Measurements from ENCODE around the gene PRX.
"Not testable (repeated sequence)": the region's sequence is repeated elsewhere in the genome, so short reads cannot be mapped to it uniquely, and the experiment has no call there.

Gene PRX

GRCh38 chr19:40438284-40438683 lies 25.1 kb upstream of the PRX start:
- DNase-seq, result no peak

DNA sequence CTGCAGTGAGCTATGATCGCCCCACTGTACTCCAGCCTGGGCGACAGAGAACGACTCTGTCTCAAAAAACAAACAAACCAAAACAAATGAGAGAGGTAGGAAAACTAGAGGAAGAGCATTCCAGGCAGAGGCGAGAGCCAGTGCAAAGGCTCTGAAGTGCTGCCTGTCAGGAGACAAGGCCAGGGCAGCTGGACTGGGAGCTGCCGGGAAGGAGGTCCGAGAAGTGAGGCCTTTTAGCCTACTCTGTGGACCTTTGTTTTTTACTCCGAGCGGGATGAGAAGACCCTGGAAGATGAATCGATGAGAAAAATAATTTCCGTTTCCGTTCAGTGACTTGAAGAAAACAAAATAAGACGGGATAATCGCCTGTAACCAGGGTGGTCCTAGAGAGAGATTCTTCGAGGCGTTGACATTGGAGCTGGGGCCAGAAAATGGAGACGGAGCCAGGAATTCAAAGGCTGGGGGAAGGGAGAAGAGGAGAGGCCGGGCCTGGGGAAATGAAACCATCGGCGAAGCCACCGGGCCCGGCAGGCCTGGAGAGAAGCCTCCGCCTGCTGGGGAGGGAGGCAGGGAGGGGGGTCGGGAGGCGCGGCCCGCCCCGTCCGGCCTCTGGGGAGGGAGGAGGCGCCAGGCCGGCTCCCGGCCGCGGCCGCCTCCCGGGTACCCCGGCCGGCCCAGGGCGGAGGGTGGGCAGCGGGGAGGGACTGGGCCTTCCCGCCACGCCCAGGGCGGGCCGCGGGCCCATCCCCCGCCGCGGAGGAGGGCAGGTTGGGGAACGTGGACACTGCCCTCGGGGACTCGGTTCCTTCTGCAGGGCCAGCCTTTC lies 20.4 kb upstream of the PRX start:
- peak; percentile 88 for DNase-seq

DNA sequence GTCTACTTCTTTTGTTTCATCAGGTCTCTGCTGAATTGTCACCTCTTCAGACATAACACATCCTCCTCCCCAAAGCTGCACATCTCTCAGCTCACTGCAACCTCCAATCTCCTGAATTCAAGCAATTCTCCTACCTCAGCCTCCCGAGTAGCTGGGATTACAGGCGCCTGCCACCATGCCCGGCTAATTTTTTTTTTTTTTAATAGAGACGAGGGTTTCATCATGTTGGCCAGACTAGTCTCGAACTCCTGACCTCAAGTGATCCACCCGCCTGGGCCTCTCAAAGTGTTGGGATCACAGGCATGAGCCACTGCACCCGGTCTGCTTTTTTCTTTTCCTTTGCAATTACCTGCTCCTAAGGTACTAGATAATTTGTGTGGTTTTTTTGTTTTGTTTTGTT lies 19.6 kb upstream of the PRX start:
- not testable (repeated sequence) for DNase-seq

DNA sequence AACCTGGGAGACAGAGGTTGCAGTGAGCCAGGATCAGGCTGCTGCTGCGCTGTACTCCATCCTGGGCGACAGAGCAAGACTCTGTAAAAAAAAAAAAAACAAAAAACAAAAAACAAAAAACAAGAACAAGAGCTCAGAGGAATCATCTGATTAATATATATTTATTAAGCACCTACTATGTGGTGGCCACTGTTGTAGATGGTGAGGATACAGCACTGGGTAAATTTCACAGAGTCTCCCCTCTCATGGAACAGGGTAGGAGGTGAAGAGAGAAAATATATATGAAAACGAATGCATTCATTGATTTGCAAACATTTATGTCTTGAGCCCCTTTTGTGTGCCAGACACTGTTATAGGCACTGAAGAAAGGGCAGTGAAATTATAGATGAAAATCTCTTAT lies 18.5 kb upstream of the PRX start:
- no peak for DNase-seq

DNA sequence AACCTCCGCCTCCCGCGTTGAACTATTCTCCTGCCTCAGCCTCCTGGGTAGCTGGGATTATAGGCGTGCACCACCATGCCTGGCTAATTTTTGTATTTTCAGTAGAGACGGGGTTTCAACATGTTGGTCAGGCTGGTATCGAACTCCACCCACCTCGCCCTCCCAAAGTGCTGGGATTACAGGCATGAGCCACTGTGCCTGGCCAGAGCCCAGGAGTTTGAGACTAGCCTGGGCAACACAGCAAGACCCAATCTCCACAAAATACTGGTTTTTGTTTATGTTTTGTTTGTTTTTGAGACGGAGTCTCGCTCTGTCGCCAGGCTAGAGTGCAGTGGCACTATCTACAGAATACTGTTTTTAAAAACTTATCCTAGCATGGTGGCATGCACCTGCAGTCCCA lies 17.1 kb upstream of the PRX start:
- not testable (repeated sequence) for DNase-seq

DNA sequence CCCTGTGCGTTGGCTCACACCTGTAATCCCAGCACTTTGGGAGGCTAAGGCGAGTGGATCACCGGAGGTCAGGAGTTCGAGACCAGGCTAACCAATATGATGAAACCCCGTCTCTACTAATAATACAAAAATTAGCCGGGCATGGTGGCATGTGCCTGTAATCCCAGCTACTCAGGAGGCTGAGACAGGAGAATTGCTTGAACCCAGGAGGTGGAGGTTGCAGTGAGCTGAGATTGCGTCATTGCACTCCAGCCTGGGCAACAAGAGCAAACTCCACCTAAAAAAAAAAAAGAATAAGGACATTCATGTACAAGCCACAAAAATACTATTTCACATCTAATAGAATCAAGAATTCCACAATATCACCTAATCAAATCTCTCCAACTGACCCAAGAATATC lies 15.0 kb upstream of the PRX start:
- not testable (repeated sequence) for DNase-seq

GRCh38 chr19:40425450-40426287 lies 12.5 kb upstream of the PRX start, which contains the start of gene SERTAD1:
TSS of gene SERTAD1 (minus strand) at chr19:40425992. CDS start at chr19:40423546, 2,446 bp downstream.
- peak; percentile 100 for DNase-seq

DNA sequence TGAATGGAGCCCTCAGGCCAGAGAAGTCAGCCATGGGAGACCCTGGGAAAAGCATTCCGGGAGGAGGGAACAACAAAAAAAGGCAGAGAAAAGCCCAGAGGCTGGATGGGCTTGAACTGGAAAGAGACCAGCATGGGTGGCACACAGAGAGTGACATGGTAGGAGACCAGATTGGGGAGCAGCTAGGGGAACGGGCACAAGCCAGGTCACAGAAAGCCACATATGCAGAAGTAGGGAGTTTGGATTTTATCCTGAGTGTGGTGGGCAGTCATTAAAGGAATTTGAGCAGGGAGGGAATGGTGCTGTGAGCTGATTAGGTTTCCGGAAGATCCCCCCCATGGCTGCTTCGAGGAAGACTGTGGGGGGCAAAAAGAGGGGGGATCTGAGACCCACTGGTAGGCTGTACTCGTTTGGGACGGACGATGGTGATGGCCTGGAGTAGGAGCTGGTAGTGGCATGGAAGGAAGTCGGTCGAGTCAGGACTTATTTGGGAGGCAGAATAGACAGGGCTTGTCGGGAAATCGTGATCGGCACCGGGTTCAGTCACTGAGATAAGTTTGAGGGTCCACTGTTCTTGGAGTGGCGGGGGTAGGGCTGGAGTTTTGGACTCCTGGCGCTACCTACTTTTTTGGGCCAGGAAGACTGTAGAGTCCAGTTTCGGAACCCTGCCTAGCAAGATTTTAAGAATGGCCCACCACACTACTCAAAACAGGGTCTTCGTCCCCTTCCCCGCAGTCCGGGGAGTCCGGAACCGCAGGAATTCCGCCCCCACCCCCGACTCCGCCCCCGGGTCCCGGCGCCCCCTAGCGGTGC lies 11.7 kb upstream of the PRX start:
- no peak for DNase-seq

GRCh38 chr19:40423938-40424337 lies 10.8 kb upstream of the PRX start:
- no peak for DNase-seq

- DNase-seq, result no peak
Observed at GRCh38 chr19:40422748-40423566, 9.8 kb upstream of the PRX start.

GRCh38 chr19:40421993-40422747 lies 9.0 kb upstream of the PRX start:
- no peak for DNase-seq

DNA sequence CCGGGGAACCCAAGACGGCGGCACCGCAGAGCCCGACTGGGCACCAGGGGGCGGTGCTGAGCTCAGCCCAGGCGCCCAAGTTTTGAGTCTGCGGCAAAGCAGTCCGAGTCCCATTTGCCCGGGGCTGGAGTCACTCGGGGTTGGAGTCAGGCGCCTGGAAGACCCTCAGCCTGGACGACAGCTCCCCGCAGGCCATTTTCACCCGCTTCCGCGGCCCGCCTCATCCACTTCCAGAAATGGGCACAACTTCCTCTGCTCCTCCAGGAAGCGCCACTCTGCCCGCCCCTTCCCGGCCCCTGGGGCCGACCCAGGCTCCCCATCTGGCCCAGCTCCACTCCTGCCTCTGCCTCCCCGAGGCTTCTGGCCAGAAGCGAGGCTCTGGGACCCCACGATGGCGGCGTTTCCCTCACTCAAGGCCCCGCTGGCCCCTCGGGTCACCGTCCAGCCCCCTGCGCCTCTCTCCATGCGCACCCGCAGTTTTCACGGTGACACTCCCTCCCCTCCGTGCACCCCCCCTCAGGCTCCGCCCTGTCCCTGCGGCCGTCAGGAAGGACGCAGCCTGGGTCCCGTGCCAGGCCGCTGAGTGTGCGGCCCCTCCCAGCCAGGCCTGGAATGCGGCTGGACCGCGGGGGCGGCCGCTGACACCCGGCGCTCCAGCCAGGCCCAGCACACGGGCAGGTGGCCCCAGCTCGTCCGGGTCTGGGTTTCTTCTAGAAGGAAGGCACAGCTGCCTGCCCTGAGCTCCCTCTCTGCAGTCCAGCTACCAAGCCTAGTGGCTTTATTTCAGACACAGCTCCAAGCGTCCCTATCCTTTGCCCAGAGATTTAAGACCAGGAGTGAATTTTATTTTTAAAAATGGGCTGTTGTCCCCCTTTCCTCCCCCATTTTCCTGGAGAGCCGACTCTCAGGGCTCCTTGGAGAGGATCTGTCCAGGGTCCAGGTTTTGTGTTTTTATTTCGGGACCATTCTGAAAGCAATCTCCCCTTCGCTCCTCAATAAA lies 7.9 kb upstream of the PRX start:
- DNase-seq, result peak; percentile 93

- DNase-seq, result no peak
Observed at GRCh38 chr19:40420451-40420765, 7.2 kb upstream of the PRX start.

GRCh38 chr19:40419780-40420179 lies 6.6 kb upstream of the PRX start:
- DNase-seq, result no peak

DNA sequence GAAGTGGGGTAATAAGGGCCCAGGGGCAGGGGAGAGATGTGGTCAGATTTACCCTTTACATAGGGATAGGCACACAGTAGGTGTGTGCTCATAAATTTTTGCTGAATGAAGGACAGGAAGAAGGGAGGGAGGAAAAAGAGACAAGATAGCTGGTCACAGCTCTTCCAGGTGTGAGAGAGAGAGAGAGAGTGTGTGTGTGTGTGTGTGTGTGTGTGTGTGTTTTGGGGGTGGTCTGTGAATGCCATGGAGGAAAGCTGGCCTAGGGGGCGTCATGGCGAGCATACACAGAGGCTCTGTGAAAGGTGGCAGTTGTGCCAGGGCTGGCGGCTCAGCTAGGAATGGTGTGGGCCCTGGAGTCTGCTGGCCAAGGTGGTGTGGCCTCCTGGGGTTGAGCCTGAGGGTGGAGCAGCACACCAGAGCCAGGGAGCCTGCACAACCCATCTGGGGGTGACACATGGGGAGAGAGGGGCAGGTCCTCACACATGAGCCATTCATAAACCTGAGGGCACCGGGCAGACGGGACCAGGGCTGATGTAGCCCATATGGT lies 6.0 kb upstream of the PRX start:
- DNase-seq, result no peak

DNA sequence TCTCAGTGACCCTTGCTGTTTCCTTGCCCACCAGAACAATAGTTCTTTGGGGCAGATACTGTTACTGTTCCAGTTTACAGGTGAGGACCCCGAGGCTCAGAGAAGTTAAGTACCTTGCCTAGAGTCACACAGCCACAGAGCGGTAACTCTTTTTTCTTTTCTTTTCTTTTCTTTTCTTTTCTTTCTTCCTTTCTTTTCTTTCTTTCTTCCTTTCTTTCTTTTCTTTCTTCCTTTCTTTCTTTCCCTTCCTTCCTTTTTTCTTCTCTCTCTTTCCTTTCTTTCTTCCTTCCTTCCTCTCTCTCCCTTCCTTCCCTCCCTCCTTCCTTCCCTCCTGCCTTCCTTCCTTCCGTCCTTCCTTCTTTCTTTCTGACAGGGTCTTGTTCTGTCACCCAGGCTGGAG lies 4.9 kb upstream of the PRX start:
- no peak for DNase-seq

DNA sequence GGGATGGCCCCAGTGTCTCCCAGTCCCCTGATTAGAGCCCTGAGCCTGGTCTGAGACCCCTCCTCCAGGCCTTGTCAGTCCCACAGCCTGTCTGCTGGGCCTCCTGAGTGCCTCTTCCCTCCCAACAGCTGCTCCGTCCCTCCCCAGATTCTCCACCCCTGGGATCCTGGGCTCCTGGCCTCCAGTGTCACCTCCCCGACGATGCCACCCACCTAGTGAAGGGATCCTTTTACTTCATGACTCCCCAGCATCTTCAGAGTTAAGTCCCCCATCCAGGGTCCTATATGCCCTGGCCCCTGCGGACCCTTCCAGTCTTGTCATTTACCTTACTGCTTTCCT lies 4.4 kb upstream of the PRX start:
- DNase-seq, result no peak

GRCh38 chr19:40416918-40417642 lies 3.9 kb upstream of the PRX start:
- no peak for DNase-seq

GRCh38 chr19:40415768-40416167 lies 2.6 kb upstream of the PRX start:
- no peak for DNase-seq

Measured in NCI-H82 (cell line).